ENCODE results near the gene TMEM117. TPM values are rescaled to one million over a fixed set of nuclear protein-coding genes. Genes with fewer than 3 reads are reported as not detected.
"Not testable (repeated sequence)": the region's sequence is repeated elsewhere in the genome, so short reads cannot be mapped to it uniquely, and the experiment has no call there.

TMEM117 gene
- polyA plus RNA-seq, 1 donor: 14.9 TPM

- no CpG with 5 or more reads among the region's 7 CpGs for WGBS (ENCODE audit: insufficient coverage, low lambda C conversion rate)
- no peak for DNase-seq
- no peaks in the 10 kb centered on the region for H3K4me1 ChIP-seq (ENCODE audit: control insufficient read depth, insufficient read depth, low read length)
- no peaks in the 10 kb centered on the region for H3K27me3 ChIP-seq (ENCODE audit: control insufficient read depth, insufficient read depth, low read length)
- H3K27ac ChIP-seq (ENCODE audit: low read length): no peak overlapping the region
- no peak overlapping the region for H3K4me3 ChIP-seq (ENCODE audit: low read length)
- H3K36me3 ChIP-seq (ENCODE audit: control insufficient read depth, insufficient read depth, low read length): no peaks in the 10 kb centered on the region
- H3K9me3 ChIP-seq (ENCODE audit: control insufficient read depth, low read depth, low read length): no peaks in the 10 kb centered on the region
Measured at GRCh38 chr12:44036875-44037443, 201.1 kb downstream of the TMEM117 start.

- peaks cover 4% of the 10 kb centered on the region for H3K36me3 ChIP-seq (ENCODE audit: control insufficient read depth, insufficient read depth, low read length)
- H3K4me3 ChIP-seq (ENCODE audit: low read length): no peak overlapping the region
- no peaks in the 10 kb centered on the region for H3K27me3 ChIP-seq (ENCODE audit: control insufficient read depth, insufficient read depth, low read length)
- H3K9me3 ChIP-seq (ENCODE audit: control insufficient read depth, low read depth, low read length): no peaks in the 10 kb centered on the region
- H3K4me1 ChIP-seq (ENCODE audit: control insufficient read depth, insufficient read depth, low read length): no peaks in the 10 kb centered on the region
- no peak for DNase-seq
- no peak overlapping the region for H3K27ac ChIP-seq (ENCODE audit: low read length)
- WGBS (ENCODE audit: insufficient coverage, low lambda C conversion rate): 100% methylated on average over 2 of the region's 5 CpGs
Measured at GRCh38 chr12:44038411-44038810, 202.5 kb downstream of the TMEM117 start.

GRCh38 chr12:44044491-44044890 lies 208.6 kb downstream of the TMEM117 start:
- not testable (repeated sequence) for H3K27me3 ChIP-seq (ENCODE audit: control insufficient read depth, insufficient read depth, low read length); H3K4me1 ChIP-seq (ENCODE audit: control insufficient read depth, insufficient read depth, low read length); DNase-seq; H3K27ac ChIP-seq (ENCODE audit: low read length); H3K4me3 ChIP-seq (ENCODE audit: low read length); H3K9me3 ChIP-seq (ENCODE audit: control insufficient read depth, low read depth, low read length); H3K36me3 ChIP-seq (ENCODE audit: control insufficient read depth, insufficient read depth, low read length)
- WGBS (ENCODE audit: insufficient coverage, low lambda C conversion rate): no CpG with 5 or more reads among the region's 2 CpGs

GRCh38 chr12:44046732-44047417 lies 211.0 kb downstream of the TMEM117 start:
- no peak overlapping the region for H3K27ac ChIP-seq (ENCODE audit: low read length)
- no peaks in the 10 kb centered on the region for H3K9me3 ChIP-seq (ENCODE audit: control insufficient read depth, low read depth, low read length)
- no peak for DNase-seq
- H3K27me3 ChIP-seq (ENCODE audit: control insufficient read depth, insufficient read depth, low read length): no peaks in the 10 kb centered on the region
- H3K4me1 ChIP-seq (ENCODE audit: control insufficient read depth, insufficient read depth, low read length): no peaks in the 10 kb centered on the region
- peaks cover 4% of the 10 kb centered on the region for H3K36me3 ChIP-seq (ENCODE audit: control insufficient read depth, insufficient read depth, low read length)
- 100% methylated on average over 1 of the region's 3 CpGs for WGBS (ENCODE audit: insufficient coverage, low lambda C conversion rate)
- no peak overlapping the region for H3K4me3 ChIP-seq (ENCODE audit: low read length)

- no peaks in the 10 kb centered on the region for H3K36me3 ChIP-seq (ENCODE audit: control insufficient read depth, insufficient read depth, low read length)
- no CpG with 5 or more reads among the region's 4 CpGs for WGBS (ENCODE audit: insufficient coverage, low lambda C conversion rate)
- no peaks in the 10 kb centered on the region for H3K27me3 ChIP-seq (ENCODE audit: control insufficient read depth, insufficient read depth, low read length)
- no peak overlapping the region for H3K27ac ChIP-seq (ENCODE audit: low read length)
- H3K9me3 ChIP-seq (ENCODE audit: control insufficient read depth, low read depth, low read length): no peaks in the 10 kb centered on the region
- no peak for DNase-seq
- H3K4me3 ChIP-seq (ENCODE audit: low read length): no peak overlapping the region
- no peaks in the 10 kb centered on the region for H3K4me1 ChIP-seq (ENCODE audit: control insufficient read depth, insufficient read depth, low read length)
Measured at GRCh38 chr12:44052554-44052953, 216.7 kb downstream of the TMEM117 start.

GRCh38 chr12:44053549-44054127 lies 217.8 kb downstream of the TMEM117 start:
- Histone ChIP-seq H3K27me3 (ENCODE audit: control insufficient read depth, insufficient read depth, low read length) (no peaks in the 10 kb centered on the region), H3K36me3 (ENCODE audit: control insufficient read depth, insufficient read depth, low read length) (no peaks in the 10 kb centered on the region), H3K4me3 (ENCODE audit: low read length) (no peak overlapping the region), H3K4me1 (ENCODE audit: control insufficient read depth, insufficient read depth, low read length) (no peaks in the 10 kb centered on the region), H3K9me3 (ENCODE audit: control insufficient read depth, low read depth, low read length) (no peaks in the 10 kb centered on the region), H3K27ac (ENCODE audit: low read length) (no peak overlapping the region)
- WGBS (ENCODE audit: insufficient coverage, low lambda C conversion rate): 73% methylated on average over 3 of the region's 3 CpGs
- DNase-seq: no peak

GRCh38 chr12:44054281-44054680 lies 218.4 kb downstream of the TMEM117 start:
- Histone ChIP-seq H3K9me3 (ENCODE audit: control insufficient read depth, low read depth, low read length) (no peaks in the 10 kb centered on the region), H3K4me3 (ENCODE audit: low read length) (no peak overlapping the region), H3K4me1 (ENCODE audit: control insufficient read depth, insufficient read depth, low read length) (no peaks in the 10 kb centered on the region), H3K27ac (ENCODE audit: low read length) (no peak overlapping the region), H3K27me3 (ENCODE audit: control insufficient read depth, insufficient read depth, low read length) (no peaks in the 10 kb centered on the region), H3K36me3 (ENCODE audit: control insufficient read depth, insufficient read depth, low read length) (no peaks in the 10 kb centered on the region)
- no CpG with 5 or more reads among the region's 3 CpGs for WGBS (ENCODE audit: insufficient coverage, low lambda C conversion rate)
- no peak for DNase-seq

- Histone ChIP-seq H3K36me3 (ENCODE audit: control insufficient read depth, insufficient read depth, low read length) (no peaks in the 10 kb centered on the region), H3K9me3 (ENCODE audit: control insufficient read depth, low read depth, low read length) (no peaks in the 10 kb centered on the region), H3K27me3 (ENCODE audit: control insufficient read depth, insufficient read depth, low read length) (no peaks in the 10 kb centered on the region), H3K4me3 (ENCODE audit: low read length) (no peak overlapping the region), H3K27ac (ENCODE audit: low read length) (no peak overlapping the region), H3K4me1 (ENCODE audit: control insufficient read depth, insufficient read depth, low read length) (no peaks in the 10 kb centered on the region)
- DNase-seq: no peak
- no CpG with 5 or more reads among the region's 2 CpGs for WGBS (ENCODE audit: insufficient coverage, low lambda C conversion rate)
Measured at GRCh38 chr12:44058366-44058765, 222.5 kb downstream of the TMEM117 start.

GRCh38 chr12:44059476-44059875 lies 223.6 kb downstream of the TMEM117 start:
- Histone ChIP-seq H3K9me3 (ENCODE audit: control insufficient read depth, low read depth, low read length) (no peaks in the 10 kb centered on the region), H3K27ac (ENCODE audit: low read length) (no peak overlapping the region), H3K27me3 (ENCODE audit: control insufficient read depth, insufficient read depth, low read length) (no peaks in the 10 kb centered on the region), H3K4me1 (ENCODE audit: control insufficient read depth, insufficient read depth, low read length) (no peaks in the 10 kb centered on the region), H3K36me3 (ENCODE audit: control insufficient read depth, insufficient read depth, low read length) (no peaks in the 10 kb centered on the region), H3K4me3 (ENCODE audit: low read length) (no peak overlapping the region)
- DNase-seq: no peak

- no CpG with 5 or more reads among the region's 3 CpGs for WGBS (ENCODE audit: insufficient coverage, low lambda C conversion rate)
- DNase-seq: no peak
- no peaks in the 10 kb centered on the region for H3K36me3 ChIP-seq (ENCODE audit: control insufficient read depth, insufficient read depth, low read length)
Measured at GRCh38 chr12:44063671-44064070, 227.8 kb downstream of the TMEM117 start.

GRCh38 chr12:44076871-44077270 lies 241.0 kb downstream of the TMEM117 start:
- no CpG with 5 or more reads among the region's 2 CpGs for WGBS (ENCODE audit: insufficient coverage, low lambda C conversion rate)
- no peak overlapping the region for H3K27ac ChIP-seq (ENCODE audit: low read length)

More at GRCh38 chr12:44063671-44064070, 227.8 kb downstream of the TMEM117 start:
- Histone ChIP-seq H3K4me1 (ENCODE audit: control insufficient read depth, insufficient read depth, low read length) (no peaks in the 10 kb centered on the region), H3K27me3 (ENCODE audit: control insufficient read depth, insufficient read depth, low read length) (no peaks in the 10 kb centered on the region), H3K4me3 (ENCODE audit: low read length) (no peak overlapping the region), H3K27ac (ENCODE audit: low read length) (no peak overlapping the region), H3K9me3 (ENCODE audit: control insufficient read depth, low read depth, low read length) (no peaks in the 10 kb centered on the region)

More at GRCh38 chr12:44076871-44077270, 241.0 kb downstream of the TMEM117 start:
- Histone ChIP-seq H3K27me3 (ENCODE audit: control insufficient read depth, insufficient read depth, low read length) (no peaks in the 10 kb centered on the region), H3K4me1 (ENCODE audit: control insufficient read depth, insufficient read depth, low read length) (no peaks in the 10 kb centered on the region), H3K4me3 (ENCODE audit: low read length) (no peak overlapping the region), H3K9me3 (ENCODE audit: control insufficient read depth, low read depth, low read length) (no peaks in the 10 kb centered on the region), H3K36me3 (ENCODE audit: control insufficient read depth, insufficient read depth, low read length) (no peaks in the 10 kb centered on the region)
- DNase-seq: peak in 1 of 2 donors; percentile 17
